HEK293T (cell line): ENCODE data around the gene MBD4.
"Not testable (repeated sequence)": the region's sequence is repeated elsewhere in the genome, so short reads cannot be mapped to it uniquely, and the experiment has no call there.

ENCODE experiments used
- CTCF ChIA-PET: fragments of 350-600 bp; formaldehyde crosslinking; extraction: SDS; loops from one replicate; lab custom pipeline; 2021; ENCODE audit warnings: antibody characterized with exemption, inconsistent platforms; lab: Yijun Ruan, JAX
- POLR2A ChIA-PET: fragments of 350-600 bp; formaldehyde crosslinking; extraction: SDS; loops from one replicate; lab custom pipeline; 2020; ENCODE audit warnings: antibody characterized with exemption, inconsistent platforms; lab: Yijun Ruan, JAX
- DNase-seq: peaks from one replicate; pipeline ENCODE4 v3.0.0; 2012; ENCODE audit warnings: mixed read lengths; ENCODE audit errors: extremely low spot score
- ARNT ChIP-seq: fragments of 450-650 bp; IDR thresholded peaks from 2 replicates; pipeline ENCODE4 v1.6.1; 2017; ENCODE audit warnings: mild to moderate bottlenecking
- BHLHE40 ChIP-seq: fragments of 450-650 bp; IDR thresholded peaks from 2 replicates; pipeline ENCODE4 v1.6.1; 2016; ENCODE audit warnings: mild to moderate bottlenecking, moderate library complexity, borderline replicate concordance
- CTBP1 ChIP-seq: fragments of 450-650 bp; IDR thresholded peaks from 2 replicates; pipeline ENCODE4 v1.6.1; 2016; ENCODE audit warnings: borderline replicate concordance
- ELF4 ChIP-seq: fragments of 450-650 bp; IDR thresholded peaks from 2 replicates; pipeline ENCODE4 v1.6.1; 2017; ENCODE audit warnings: antibody characterized with exemption
- FOXA1 ChIP-seq: fragments of 450-650 bp; IDR thresholded peaks from 2 replicates; pipeline ENCODE4 v1.6.1; 2016; ENCODE audit warnings: mild to moderate bottlenecking
- FOXK2 ChIP-seq: fragments of 450-650 bp; IDR thresholded peaks from 2 replicates; pipeline ENCODE4 v1.6.1; 2016; ENCODE audit warnings: mild to moderate bottlenecking
- FOXM1 ChIP-seq: fragments of 450-650 bp; IDR thresholded peaks from 2 replicates; pipeline ENCODE4 v1.6.1; 2017; ENCODE audit warnings: mild to moderate bottlenecking, borderline replicate concordance
- HDGF ChIP-seq: fragments of 450-650 bp; IDR thresholded peaks from 2 replicates; pipeline ENCODE4 v1.6.1; 2017; ENCODE audit warnings: antibody characterized with exemption, borderline replicate concordance
- L3MBTL2 ChIP-seq: fragments of 450-650 bp; conservative IDR thresholded peaks from 2 replicates; pipeline ENCODE4 v1.6.1; 2016; ENCODE audit warnings: mild to moderate bottlenecking
- LEF1 ChIP-seq: fragments of 450-650 bp; IDR thresholded peaks from 2 replicates; pipeline ENCODE4 v1.6.1; 2017; ENCODE audit warnings: mild to moderate bottlenecking, borderline replicate concordance
- NFRKB ChIP-seq: fragments of 450-650 bp; IDR thresholded peaks from 2 replicates; pipeline ENCODE4 v1.6.1; 2016; ENCODE audit warnings: mild to moderate bottlenecking, moderate library complexity
- SP1 ChIP-seq: fragments of 450-650 bp; IDR thresholded peaks from 2 replicates; pipeline ENCODE4 v1.6.1; 2017
- SUZ12 ChIP-seq: fragments of 450-650 bp; IDR thresholded peaks from 2 replicates; pipeline ENCODE4 v1.6.1; 2016; ENCODE audit warnings: mild to moderate bottlenecking
- TARDBP ChIP-seq: fragments of 450-650 bp; IDR thresholded peaks from 2 replicates; pipeline ENCODE4 v1.6.1; 2016
- ZNF384 ChIP-seq: fragments of 450-650 bp; IDR thresholded peaks from 2 replicates; pipeline ENCODE4 v1.6.1; 2016
- TF ChIP-seq, protein P1 (sequence below): fragments of 450-650 bp; IDR thresholded peaks from 2 replicates; pipeline ENCODE4 v1.6.1; 2016

Gene MBD4

DNA sequence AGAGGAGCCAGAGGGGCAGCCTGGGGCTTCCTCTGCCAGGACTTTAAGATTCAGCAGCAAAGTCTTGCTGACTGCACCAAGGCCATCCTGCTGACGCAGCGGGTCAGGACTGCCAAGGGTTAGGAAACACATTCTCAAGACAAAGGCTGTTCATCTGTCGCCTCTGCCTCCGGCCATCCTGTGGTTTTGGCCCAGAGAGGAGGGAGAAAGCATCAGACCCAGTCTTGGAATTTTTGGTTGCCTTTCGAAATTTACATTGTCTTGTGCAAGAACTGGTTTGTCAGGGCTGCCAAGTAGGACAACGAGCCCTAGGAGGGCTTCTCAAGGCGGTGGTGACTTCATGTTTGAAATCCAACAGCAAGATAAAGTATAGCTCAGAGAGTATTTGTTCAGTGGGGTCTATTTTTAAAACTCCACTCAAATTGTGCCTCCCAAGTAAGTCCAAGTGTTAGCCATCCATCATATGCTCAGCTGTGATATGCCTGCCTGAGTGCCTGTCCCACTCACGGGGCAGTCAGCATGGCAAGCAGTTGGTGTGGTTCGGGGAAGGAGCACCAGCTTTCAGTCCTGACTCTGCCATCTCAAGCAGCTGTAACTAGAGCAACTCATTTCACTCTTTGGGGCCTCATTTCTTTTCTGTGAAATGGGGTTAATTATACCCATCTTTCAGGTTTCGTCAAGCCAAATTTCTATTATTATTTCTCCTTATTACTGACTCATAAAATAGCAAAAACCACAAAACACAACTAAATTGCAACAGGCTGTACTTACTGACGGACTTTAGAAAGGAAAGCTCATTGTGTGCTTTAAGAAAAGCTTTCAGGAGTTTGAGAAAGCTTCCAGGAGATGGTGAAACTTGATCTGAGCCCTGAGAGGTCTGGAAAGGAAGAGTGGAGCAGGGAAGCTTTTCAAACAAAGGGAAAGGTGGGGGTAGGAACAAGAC is 46.2 kb upstream of the MBD4 start:
- DNase-seq = no peak
- ChIA-PET CTCF (interaction anchor here (0.6 kb wide), 1 partner anchor 11 kb away, joined by 4 read pairs; no protein-coding TSS in a partner anchor), POLR2A (no interaction called here)
- TF ChIP-seq CTBP1 = no peak
- TF ChIP-seq ELF4 = no peak
- TF ChIP-seq TARDBP = no peak
- no peak for TF ChIP-seq SP1
- TF ChIP-seq ZNF384 = no peak
- TF ChIP-seq LEF1 = no peak
- TF ChIP-seq, protein P1, sequence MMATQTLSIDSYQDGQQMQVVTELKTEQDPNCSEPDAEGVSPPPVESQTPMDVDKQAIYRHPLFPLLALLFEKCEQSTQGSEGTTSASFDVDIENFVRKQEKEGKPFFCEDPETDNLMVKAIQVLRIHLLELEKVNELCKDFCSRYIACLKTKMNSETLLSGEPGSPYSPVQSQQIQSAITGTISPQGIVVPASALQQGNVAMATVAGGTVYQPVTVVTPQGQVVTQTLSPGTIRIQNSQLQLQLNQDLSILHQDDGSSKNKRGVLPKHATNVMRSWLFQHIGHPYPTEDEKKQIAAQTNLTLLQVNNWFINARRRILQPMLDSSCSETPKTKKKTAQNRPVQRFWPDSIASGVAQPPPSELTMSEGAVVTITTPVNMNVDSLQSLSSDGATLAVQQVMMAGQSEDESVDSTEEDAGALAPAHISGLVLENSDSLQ = no peak
- no peak for TF ChIP-seq BHLHE40
- TF ChIP-seq L3MBTL2 = no peak
- TF ChIP-seq NFRKB = no peak
- TF ChIP-seq FOXM1 = no peak
- TF ChIP-seq FOXK2 = no peak
- no peak for TF ChIP-seq ARNT
- no peak for TF ChIP-seq FOXA1

DNA sequence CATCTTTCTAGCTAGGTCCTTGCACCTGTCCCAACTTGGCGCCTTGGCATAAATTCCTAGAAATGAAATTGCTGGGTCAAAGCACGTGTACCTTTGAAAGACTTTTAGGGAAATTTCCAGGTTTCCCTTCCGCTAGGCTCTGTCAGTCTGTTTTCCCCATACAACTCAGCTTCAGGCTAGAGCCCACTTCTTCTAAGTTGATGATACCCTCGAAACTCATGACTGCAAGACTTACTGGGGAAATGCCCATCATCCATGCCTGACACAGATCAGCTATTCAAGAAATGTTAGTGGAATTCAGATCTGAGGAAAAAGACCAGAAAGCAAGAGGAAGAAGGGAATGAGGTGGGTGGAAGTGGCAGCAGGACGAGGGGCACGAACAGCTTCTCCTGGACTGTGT is 45.4 kb upstream of the MBD4 start:
- POLR2A ChIA-PET, DNase-seq, CTCF ChIA-PET: not testable (repeated sequence)

DNA sequence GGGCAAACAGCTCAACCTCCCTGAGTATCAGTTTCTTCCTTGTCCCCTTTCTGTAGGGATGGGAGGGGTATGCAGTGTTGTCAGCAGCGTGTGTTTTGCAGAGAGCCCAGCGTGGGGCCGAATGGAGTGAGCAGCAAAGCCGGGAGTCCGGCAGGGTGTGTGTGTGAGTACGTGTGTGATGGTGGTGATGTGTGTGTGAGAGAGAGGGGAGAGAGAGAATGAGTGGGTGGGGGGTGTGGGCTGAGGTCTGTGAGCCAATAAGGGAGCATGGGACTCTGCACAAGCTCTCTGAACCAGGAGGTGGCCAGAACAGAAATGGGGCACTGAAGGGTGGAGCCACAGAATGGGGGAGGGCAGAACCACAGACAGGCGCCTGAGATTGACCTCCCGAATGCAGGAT is 44.1 kb upstream of the MBD4 start:
- no peak for DNase-seq
- TF ChIP-seq HDGF (no peak), SP1 (no peak), NFRKB (no peak), SUZ12 (no peak), CTBP1 (no peak), ELF4 (no peak), ARNT (no peak), TARDBP (no peak), FOXA1 (no peak), FOXM1 (no peak), FOXK2 (no peak), ZNF384 (no peak), L3MBTL2 (no peak), BHLHE40 (no peak), LEF1 (no peak)
- TF ChIP-seq, protein P1 = no peak
- CTCF ChIA-PET = interaction anchor here (0.6 to 1.6 kb wide), 2 partner anchors 61 to 227 kb away, joined by 3 to 4 read pairs; no protein-coding TSS in a partner anchor
- POLR2A ChIA-PET = no interaction called here

DNA sequence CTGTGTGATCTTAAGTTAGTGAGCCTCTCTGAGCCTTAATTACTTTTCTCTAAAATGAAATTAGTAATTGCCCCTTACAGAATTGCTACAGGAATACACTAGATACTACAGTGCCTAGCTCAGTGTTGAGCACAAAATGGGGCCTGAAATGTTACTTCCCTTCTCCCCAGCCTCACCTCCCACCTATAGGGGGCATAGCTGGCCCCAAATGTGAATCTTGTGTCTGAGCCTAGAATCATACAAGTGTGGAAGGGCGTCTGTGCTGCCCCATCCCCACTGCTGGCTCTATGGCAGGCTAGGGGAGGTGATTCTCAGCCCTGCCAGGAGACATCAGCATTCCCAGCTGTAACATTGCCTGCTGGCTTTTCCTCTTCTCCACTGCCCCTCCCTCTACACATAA is 43.0 kb upstream of the MBD4 start:
- ChIA-PET POLR2A (no interaction called here), CTCF (interaction anchor here (0.7 to 1.6 kb wide), 3 partner anchors 10 to 100 kb away, joined by 3 to 4 read pairs (median 3); no protein-coding TSS in a partner anchor)
- DNase-seq = peak; percentile 17
- TF ChIP-seq CTBP1 (no peak), FOXA1 (no peak), SUZ12 (no peak), ELF4 (no peak), ARNT (no peak), L3MBTL2 (no peak), FOXM1 (no peak), FOXK2 (no peak), SP1 (no peak), TARDBP (no peak), LEF1 (no peak), BHLHE40 (no peak)
- TF ChIP-seq, protein P1 = no peak

DNA sequence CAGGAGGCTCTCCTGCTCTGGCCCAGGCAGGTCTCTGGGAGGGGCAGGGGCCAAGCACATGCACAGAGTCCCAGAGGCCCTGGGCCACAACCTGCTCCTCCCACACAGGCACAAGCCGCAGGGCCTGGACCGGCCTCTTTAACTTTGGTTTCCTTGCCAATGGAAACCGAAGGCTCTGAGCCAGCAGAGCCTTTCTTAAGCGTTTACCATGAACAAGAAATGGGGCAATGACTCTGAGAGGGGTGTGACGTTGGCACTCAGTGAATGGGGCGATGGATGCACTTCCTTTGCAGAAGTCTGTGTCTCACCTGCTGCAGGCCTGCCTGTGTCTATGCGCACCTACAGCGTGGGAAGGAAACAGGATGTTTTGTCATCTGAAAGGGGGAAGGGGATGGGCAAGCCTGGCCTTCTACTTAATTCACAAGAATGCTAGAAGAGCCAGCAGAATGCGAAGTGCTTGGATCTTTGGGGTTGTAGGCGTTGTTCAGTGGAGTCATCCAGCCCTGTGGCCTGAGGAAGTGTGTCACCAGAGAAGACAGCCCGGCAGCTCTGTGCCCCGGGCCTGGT is 42.1 kb upstream of the MBD4 start:
- ChIA-PET POLR2A (no interaction called here), CTCF (interaction anchor here (0.5 kb wide), 1 partner anchor 624 kb away, joined by 3 read pairs; no protein-coding TSS in a partner anchor)
- no peak for TF ChIP-seq SP1
- TF ChIP-seq ELF4 = no peak
- TF ChIP-seq SUZ12 = no peak
- no peak for TF ChIP-seq NFRKB
- no peak for TF ChIP-seq LEF1
- TF ChIP-seq L3MBTL2 = no peak
- no peak for TF ChIP-seq FOXA1
- TF ChIP-seq ARNT = no peak
- TF ChIP-seq TARDBP = no peak
- TF ChIP-seq, protein P1 = no peak
- TF ChIP-seq ZNF384 = no peak
- TF ChIP-seq CTBP1 = no peak
- no peak for TF ChIP-seq FOXK2
- no peak for TF ChIP-seq FOXM1
- TF ChIP-seq BHLHE40 = no peak
- no peak for TF ChIP-seq HDGF
- no peak for DNase-seq

DNA sequence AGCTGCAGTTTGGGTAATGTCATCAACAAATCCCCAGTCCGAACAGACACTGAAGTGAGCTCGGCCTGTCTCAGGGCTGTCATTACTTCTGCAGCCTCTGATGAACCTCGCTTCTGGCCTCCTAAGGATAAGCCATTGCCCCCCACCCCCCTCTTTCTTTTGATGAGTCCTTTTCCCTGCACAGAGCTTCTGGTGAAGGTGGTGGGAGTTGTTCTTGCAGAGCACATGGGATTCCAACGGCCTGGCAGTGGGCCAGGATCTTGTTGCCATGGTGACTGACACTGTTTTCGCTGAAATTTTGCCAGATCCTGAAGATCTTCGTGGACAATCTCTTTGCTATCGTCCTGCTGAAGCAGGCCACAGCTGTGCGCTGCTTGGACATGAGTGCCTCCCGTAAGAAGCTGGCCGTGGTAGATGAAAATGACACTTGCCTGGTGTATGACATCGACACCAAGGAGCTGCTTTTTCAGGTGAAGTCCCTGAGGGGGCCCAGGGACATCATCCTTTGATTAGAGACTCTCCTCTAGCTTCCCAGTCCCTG is 41.5 kb upstream of the MBD4 start:
- POLR2A ChIA-PET, DNase-seq: not testable (repeated sequence)
- CTCF ChIA-PET = interaction anchor here (0.8 to 1.9 kb wide), 2 partner anchors 9 to 165 kb away, joined by 4 to 10 read pairs; a partner anchor contains a TSS
